Measurements from ENCODE around the gene PRMT6.

The PRMT6 gene

DNA sequence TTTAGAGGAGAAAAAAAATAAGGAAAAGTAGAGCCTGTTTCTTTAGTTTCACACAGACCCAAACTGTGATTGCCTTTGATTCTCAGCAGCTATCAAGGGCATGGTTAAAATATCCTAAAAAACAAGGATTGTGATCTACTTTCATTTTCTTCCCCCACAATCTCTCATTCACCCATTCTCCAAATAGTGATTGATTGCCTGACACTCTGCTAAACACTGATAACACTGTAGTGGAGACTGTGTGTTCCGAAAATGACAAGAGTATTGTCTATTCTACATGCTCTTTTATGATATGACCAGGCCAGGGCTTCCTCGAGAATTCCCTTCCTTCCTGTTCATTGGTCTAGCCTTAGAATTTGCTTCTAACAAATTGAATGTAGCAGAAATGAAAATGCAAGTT is 40.2 kb downstream of the PRMT6 start:
- DNase-seq: no peak

DNA sequence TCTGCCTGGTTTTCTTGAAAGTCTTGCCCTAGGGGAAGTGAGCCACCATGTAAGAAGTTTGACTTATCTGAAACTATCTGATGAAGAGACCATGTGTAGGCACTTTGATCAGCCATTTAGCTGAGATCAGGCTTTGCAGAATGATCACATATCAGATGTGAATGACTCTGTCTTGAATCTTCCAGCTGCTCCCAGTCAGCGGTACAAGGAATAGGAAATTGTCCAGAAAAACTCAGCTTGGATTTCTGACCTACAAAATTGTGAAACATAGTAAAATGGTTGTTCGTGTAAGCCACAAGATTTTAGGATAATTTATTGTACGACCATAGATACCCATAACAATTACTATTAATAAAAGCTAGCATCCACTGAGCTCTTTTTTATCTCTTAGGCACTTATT is 42.5 kb downstream of the PRMT6 start:
- no peak for DNase-seq

DNA sequence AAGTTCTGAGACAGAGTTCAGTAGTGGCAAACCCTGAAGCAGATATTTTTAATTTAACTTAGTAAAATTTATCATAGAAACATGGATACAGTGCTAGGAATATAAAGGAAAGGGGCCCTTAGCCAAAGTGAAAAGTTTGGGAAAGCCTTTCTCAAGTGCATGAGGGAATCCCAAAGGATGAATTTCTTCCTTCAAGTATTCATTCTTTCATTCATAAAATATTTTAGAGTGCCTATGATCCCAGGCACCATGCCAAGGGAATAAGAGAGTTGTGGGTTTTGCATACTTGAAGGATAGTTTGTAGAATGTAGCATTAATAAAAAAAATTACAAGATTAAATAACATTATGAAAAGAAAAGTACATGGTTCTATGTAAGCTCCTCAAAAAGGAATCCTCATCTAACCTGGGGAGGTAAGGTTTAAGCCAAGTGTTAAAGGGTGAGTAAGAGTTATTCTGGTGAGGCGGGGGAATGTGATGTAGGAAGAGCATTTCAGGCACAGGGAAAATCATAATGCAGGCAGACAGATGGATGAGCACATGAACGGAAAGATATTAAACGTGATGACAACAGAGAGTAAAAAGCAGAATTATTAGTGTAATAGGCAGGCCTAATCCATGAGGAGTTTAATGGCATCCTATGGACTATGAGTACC is 44.0 kb downstream of the PRMT6 start:
- DNase-seq: no peak

DNA sequence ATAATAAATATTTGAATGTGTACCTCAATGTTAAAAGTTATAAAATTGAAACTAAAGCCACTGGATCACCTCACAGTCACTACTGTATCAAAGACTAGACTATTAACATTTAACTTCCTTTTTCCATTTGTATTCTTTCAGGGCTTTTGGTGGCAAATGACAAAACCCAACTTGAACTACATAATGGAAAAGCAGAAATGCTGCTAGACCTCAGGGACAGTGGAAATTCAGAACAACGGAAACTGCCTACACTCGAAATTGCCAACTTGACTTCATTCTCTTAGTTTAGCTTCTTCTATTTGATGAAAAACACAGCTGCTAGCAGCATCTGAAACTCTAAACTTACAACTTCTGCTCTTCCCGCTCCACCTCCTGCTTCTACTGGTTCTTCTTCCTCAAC is 49.4 kb downstream of the PRMT6 start:
- DNase-seq: no peak
